Activated naive CD4-positive, alpha-beta T cell treated with anti-CD3 and anti-CD28 coated beads for 36 hours (primary cell): ENCODE measurements around the gene DPF3. TPM values are rescaled to one million over a fixed set of nuclear protein-coding genes. Genes with fewer than 3 reads are reported as not detected.

Experiments
- CTCF ChIA-PET: fragments of 350-600 bp; sonication (Branson Sonifier 250); formaldehyde crosslinking; loops from one replicate; lab custom pipeline; 2021; ENCODE audit warnings: antibody characterized with exemption; lab: Charles Lee
- DNase-seq: peaks from one replicate; pipeline ENCODE4 v3.0.0-alpha.2; 2020
- H3K27ac Mint-ChIP-seq: one replicate; pipeline ENCODE4 v1.8.0; 2021; ENCODE audit warnings: mild to moderate bottlenecking, mixed read lengths
- H3K27me3 Mint-ChIP-seq: one replicate; pipeline ENCODE4 v1.8.0; 2021; ENCODE audit warnings: low read depth, mixed read lengths
- H3K36me3 Mint-ChIP-seq: one replicate; pipeline ENCODE4 v1.8.0; 2021; ENCODE audit warnings: low read depth, mixed read lengths
- H3K4me1 Mint-ChIP-seq: one replicate; pipeline ENCODE4 v1.8.0; 2021; ENCODE audit warnings: low read depth, mixed read lengths
- H3K4me3 Mint-ChIP-seq: one replicate; pipeline ENCODE4 v1.8.0; 2021; ENCODE audit warnings: mild to moderate bottlenecking, moderate library complexity, mixed read lengths
- H3K9me3 Mint-ChIP-seq: one replicate; pipeline ENCODE4 v1.8.0; 2021; ENCODE audit warnings: mixed read lengths
- intact Hi-C: fragments of 100-400 bp; cut with micrococcal nuclease; formaldehyde crosslinking; loops from one replicate; pipeline ENCODE4 v1.15.1; 2023
- total RNA-seq, 2 experiments: library from RNA; stranded (reverse); gene quantifications; one replicate each; pipeline ENCODE4 v1.2.3, GENCODE V29; 2021

DPF3 gene
- total RNA-seq, 2 experiments from 2014 or later: 0.29 to 0.47 TPM

DNA sequence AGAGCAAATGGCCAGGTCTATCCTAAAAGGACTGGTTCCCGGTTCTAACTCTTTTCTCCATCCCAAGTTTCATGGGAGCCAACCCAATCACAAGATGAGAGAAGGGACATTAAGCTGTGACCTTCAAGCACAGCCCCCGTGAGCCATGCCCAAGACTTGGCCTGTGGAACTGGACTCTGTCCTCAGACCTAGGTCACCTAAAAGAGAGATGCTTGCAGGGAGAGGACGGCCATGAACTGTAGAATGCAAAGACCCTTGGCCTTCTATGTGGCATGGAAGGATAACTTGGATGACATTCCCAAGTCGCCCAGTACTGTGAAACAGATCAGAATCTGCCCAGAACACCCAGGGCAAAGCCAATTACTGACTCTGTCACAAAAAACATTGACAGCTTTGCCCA, 263.5 kb downstream of the DPF3 start:
- CTCF ChIA-PET: no interaction called here
- DNase-seq: no peak
- Mint-ChIP-seq H3K4me1 (no peaks in the 10 kb centered on the region), H3K4me3 (no peak overlapping the region), H3K36me3 (no peaks in the 10 kb centered on the region), H3K27me3 (no peaks in the 10 kb centered on the region), H3K27ac (no peak overlapping the region), H3K9me3 (peaks cover 7% of the 10 kb centered on the region)
- intact Hi-C loops: no loop called here

DNA sequence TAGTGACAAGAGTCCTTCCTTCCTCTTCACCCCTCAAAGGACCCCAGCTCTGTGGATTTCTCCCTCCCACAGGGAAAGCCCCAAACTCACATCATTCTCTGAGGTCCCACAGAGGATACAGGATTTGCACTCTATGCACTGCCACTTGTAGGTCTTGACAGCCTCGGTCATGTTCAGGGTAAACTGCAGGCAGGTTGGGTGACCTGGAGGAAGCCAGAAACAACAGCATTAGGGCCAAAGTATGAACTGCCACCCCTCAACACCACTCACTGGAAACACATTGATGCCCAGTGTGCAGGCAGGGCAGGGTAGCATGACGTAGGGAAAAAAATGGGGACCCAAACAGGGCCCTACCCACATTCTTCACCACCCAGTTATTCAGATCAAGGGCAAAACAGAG, 264.4 kb downstream of the DPF3 start:
- intact Hi-C loops: loop anchor here (5.0 kb wide), 1 partner anchor 92 kb away; no protein-coding TSS in a partner anchor
- no peaks in the 10 kb centered on the region for H3K4me1 Mint-ChIP-seq
- CTCF ChIA-PET: no interaction called here
- no peaks in the 10 kb centered on the region for H3K27me3 Mint-ChIP-seq
- H3K27ac Mint-ChIP-seq: no peak overlapping the region
- no peak for DNase-seq
- peaks cover 7% of the 10 kb centered on the region for H3K9me3 Mint-ChIP-seq
- H3K36me3 Mint-ChIP-seq: no peaks in the 10 kb centered on the region
- H3K4me3 Mint-ChIP-seq: no peak overlapping the region

DNA sequence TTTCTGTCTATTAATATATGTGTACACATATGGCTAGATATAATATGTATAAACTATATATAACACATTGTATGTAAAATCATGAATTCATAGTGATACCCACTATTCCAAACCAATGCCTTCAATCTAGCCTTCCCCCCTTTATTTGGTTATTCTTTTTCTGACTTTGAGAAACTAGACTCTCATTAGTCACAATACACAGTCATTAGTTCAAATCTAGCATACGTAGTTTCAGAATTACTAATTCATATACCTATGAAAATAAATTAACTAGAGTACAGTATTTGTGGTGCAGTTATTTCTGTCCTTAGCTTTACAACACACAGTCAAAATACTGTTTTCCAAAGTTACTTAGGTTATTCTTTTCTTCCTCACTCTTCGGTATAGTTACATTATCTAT, 268.2 kb downstream of the DPF3 start:
- DNase-seq: no peak
- no peaks in the 10 kb centered on the region for H3K27me3 Mint-ChIP-seq
- H3K36me3 Mint-ChIP-seq: no peaks in the 10 kb centered on the region
- CTCF ChIA-PET: no interaction called here
- intact Hi-C loops: loop anchor here (5.0 kb wide), 1 partner anchor 88 kb away; no protein-coding TSS in a partner anchor
- no peak overlapping the region for H3K4me3 Mint-ChIP-seq
- no peak overlapping the region for H3K27ac Mint-ChIP-seq
- H3K9me3 Mint-ChIP-seq: peaks cover 7% of the 10 kb centered on the region
- no peaks in the 10 kb centered on the region for H3K4me1 Mint-ChIP-seq

DNA sequence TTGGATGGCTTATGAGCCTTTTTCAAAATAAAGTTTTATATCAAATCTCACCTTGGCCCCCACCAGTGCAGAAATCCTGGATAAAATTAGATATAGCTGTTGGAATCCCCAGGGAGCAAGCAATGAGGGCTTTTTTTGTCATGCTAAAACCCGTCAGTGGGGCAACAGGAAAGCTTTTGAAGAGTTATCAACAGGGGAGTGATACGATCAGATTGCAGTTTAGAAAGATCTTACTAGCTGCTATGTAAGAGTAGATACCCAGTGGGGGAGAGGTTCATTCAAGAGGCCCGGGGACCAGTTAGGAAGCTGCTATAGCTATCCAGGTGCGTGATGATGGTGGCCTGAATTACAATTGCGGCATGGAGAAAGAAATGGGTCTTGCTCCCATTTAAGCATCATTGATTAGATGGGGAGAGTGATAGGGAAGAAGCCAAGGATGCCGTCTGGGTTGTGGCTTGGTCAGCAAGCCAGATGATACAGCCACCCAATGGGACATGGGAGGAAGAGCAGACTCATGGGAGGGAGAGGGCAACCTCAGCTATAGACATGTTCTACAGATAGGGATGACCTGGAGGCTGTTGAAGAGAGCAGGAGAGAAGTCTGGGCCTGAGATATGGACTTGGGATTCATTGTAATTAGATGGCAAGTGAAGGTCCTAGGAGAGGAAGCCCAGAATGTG, 272.4 kb downstream of the DPF3 start:
- DNase-seq: no peak
- no peaks in the 10 kb centered on the region for H3K4me1 Mint-ChIP-seq
- intact Hi-C loops: no loop called here
- no peaks in the 10 kb centered on the region for H3K36me3 Mint-ChIP-seq
- no peak overlapping the region for H3K4me3 Mint-ChIP-seq
- H3K27me3 Mint-ChIP-seq: no peaks in the 10 kb centered on the region
- CTCF ChIA-PET: interaction anchor here (0.7 to 0.9 kb wide), 2 partner anchors 10 to 12 kb away, joined by 3 read pairs; no protein-coding TSS in a partner anchor
- H3K9me3 Mint-ChIP-seq: peaks cover 3% of the 10 kb centered on the region
- no peak overlapping the region for H3K27ac Mint-ChIP-seq

DNA sequence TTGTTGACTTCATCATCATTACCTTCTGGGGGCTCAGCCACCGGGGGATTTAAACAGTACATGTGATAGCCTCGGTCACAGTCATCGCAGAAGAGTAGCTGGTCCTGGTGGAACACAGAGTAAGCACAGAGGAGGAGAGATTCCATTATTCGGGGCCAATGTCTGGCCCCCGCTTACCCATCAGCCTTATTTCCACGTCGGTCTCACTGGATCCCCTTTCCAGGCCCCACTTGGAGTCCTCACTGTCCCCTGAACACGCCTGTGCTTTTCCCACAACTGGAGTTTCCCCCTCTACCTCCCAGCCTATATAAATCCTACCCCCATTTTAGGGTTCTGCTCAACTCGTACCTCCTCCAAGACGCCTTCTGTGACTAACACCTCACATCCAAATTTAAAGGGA, 274.0 kb downstream of the DPF3 start:
- Mint-ChIP-seq H3K4me1 (no peaks in the 10 kb centered on the region), H3K4me3 (no peak overlapping the region), H3K27ac (no peak overlapping the region), H3K9me3 (no peaks in the 10 kb centered on the region), H3K27me3 (no peaks in the 10 kb centered on the region), H3K36me3 (no peaks in the 10 kb centered on the region)
- CTCF ChIA-PET: no interaction called here
- intact Hi-C loops: no loop called here
- no peak for DNase-seq

DNA sequence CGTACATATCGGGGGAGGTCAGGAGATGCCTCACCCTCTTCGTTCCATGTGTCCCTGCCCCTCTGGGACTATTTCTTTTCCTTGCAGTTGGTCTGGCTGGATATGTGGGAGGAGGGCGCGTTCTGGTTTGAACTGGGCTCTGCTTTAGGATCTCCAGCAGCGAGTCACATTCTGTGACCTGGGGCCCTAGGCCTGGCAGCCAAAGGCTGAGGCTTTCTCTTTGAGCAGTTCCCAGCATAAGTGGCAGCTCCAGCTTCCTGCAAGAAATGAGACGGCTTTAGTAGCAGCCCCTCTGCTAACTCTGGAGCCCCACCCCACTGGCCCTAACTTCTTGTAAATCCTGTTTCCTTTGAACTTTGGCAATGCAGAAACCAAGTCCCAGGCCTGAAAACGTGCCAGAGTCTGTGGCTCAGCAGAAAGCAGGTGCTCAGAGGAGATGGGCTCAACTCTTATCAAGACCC, 274.8 kb downstream of the DPF3 start:
- CTCF ChIA-PET: no interaction called here
- intact Hi-C loops: no loop called here
- no peak for DNase-seq
- no peaks in the 10 kb centered on the region for H3K9me3 Mint-ChIP-seq
- no peak overlapping the region for H3K4me3 Mint-ChIP-seq
- H3K27me3 Mint-ChIP-seq: no peaks in the 10 kb centered on the region
- H3K36me3 Mint-ChIP-seq: no peaks in the 10 kb centered on the region
- no peaks in the 10 kb centered on the region for H3K4me1 Mint-ChIP-seq
- no peak overlapping the region for H3K27ac Mint-ChIP-seq

DNA sequence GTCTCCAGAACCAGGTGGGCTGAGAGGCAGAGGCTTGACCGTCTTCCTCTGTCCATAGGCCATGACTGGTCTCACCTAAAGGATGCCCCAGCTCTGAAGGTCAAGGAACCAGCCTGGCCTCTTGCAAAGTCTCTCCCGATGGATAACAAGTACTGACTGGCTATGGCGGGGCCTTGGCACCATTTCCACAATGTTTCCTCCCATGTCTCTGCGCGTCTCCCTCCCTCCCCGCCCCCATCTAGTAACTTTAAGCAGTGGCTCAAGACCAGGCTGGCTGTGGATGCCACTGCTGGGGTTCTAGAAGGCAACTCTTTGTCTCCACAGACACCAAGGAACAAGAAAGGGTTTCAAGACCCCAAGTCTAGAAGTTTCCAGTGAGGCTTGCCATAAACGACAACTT, 275.5 kb downstream of the DPF3 start:
- H3K9me3 Mint-ChIP-seq: no peaks in the 10 kb centered on the region
- H3K4me1 Mint-ChIP-seq: no peaks in the 10 kb centered on the region
- no peaks in the 10 kb centered on the region for H3K36me3 Mint-ChIP-seq
- DNase-seq: no peak
- H3K27ac Mint-ChIP-seq: no peak overlapping the region
- no peak overlapping the region for H3K4me3 Mint-ChIP-seq
- intact Hi-C loops: no loop called here
- CTCF ChIA-PET: interaction anchor here (0.5 kb wide), 1 partner anchor 101 kb away, joined by 4 read pairs; no protein-coding TSS in a partner anchor
- no peaks in the 10 kb centered on the region for H3K27me3 Mint-ChIP-seq

DNA sequence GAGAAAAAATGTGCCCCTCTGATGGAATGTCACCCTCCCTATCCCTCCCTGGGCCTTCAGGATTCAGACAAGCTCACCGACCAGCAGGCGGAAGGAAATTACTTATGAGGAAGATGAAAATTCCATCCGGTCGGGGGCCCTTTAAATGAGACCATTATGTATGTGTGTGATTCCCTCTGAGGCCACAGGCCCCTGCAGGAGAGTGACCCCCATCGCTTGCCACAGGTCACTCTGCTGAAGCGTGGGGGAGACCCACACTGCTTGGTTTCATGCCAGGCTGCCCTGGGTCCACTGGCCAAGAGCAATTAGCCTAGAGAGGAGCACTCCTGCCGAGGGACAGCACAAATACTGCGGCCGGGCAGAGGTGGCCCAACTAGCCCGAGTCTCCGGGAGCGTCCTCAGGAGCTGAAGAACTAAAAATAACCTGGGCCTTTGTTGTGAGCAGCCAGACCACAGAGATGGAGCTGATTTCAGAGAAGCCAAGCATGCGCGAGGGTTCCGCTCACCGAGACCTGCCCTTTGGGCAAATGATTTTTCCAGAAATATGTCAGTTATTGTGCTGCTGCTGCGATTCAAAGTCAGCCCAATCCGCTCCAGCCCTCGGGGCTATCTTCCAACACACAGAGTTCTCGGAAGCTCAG, 276.4 kb downstream of the DPF3 start:
- CTCF ChIA-PET: no interaction called here
- intact Hi-C loops: no loop called here
- H3K9me3 Mint-ChIP-seq: no peaks in the 10 kb centered on the region
- H3K36me3 Mint-ChIP-seq: no peaks in the 10 kb centered on the region
- H3K27me3 Mint-ChIP-seq: no peaks in the 10 kb centered on the region
- no peaks in the 10 kb centered on the region for H3K4me1 Mint-ChIP-seq
- DNase-seq: no peak
- no peak overlapping the region for H3K27ac Mint-ChIP-seq
- no peak overlapping the region for H3K4me3 Mint-ChIP-seq

DNA sequence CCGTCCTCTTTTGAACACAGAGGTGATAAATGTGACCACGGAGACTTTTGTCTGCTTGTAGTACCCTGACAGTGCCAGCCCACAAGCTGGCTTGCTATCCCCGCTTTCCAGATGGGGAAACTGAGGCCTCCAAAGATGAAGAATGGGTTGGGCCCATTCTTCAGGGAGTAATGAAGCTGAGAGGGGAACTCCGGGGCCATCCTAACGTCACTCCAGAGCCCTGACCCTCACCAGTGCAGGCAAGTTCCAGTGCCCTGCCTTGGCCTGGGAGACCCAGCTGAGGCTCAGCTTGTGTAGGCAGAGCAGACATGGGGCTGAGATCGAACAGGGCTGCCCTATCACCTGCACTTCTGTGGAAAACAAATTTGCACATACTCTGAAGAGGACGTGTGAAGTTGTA, 277.1 kb downstream of the DPF3 start:
- H3K27ac Mint-ChIP-seq: no peak overlapping the region
- H3K27me3 Mint-ChIP-seq: no peaks in the 10 kb centered on the region
- no peaks in the 10 kb centered on the region for H3K36me3 Mint-ChIP-seq
- H3K9me3 Mint-ChIP-seq: no peaks in the 10 kb centered on the region
- H3K4me3 Mint-ChIP-seq: no peak overlapping the region
- CTCF ChIA-PET: no interaction called here
- intact Hi-C loops: no loop called here
- no peak for DNase-seq
- no peaks in the 10 kb centered on the region for H3K4me1 Mint-ChIP-seq

DNA sequence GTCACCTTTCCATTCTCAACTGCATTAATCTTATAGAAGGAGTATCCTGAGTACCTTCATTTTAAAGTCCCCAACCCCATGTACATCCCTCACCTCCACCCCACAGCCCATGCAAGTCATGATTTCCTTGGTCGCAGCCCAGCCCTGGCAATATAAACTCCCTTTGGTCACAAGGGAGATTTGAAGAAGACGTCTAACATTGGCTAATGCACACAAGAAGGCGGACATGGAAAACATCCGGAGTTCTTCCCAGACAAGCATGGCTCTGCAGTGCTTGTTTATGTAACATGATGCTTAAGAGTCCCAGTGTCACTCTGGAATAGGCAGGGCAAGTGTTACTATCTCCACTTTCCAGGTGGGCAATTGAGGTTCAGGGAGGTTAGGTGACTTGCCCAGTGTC, 277.6 kb downstream of the DPF3 start:
- Mint-ChIP-seq H3K27ac (no peak overlapping the region), H3K4me3 (no peak overlapping the region), H3K27me3 (no peaks in the 10 kb centered on the region), H3K4me1 (no peaks in the 10 kb centered on the region), H3K9me3 (no peaks in the 10 kb centered on the region), H3K36me3 (no peaks in the 10 kb centered on the region)
- intact Hi-C loops: no loop called here
- CTCF ChIA-PET: no interaction called here
- DNase-seq: no peak

DNA sequence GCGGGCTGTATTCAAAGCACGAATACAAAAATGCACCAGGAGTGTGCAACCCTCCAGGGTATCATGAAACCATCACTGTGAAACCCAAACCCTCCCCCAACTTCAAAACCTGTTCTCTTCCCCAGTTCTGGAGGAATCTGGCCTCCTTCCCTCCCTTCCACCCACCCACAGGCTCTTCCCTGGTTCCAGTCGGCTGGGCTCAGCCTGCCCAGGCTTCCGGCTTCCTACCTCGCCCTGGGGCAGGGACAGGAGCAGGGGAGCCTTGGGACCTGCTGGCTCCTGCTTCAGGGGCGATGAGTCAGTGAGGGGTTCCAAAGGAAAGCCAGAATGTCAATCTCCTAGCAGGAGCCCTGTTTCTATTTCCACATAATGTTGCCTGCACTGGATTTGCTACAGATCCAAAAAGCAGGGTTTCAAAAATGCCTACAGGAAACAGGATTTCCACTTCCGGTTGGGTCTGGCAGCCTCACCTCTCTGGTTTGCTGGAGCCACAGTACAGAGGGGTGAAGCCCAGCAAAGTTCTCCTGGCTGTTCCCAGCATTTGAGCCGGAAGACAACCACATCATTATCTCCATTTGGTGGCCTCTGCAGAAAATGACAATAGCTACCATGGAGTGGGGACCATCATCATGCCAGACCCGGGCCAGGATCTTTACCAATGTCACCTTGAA, 278.3 kb downstream of the DPF3 start:
- H3K9me3 Mint-ChIP-seq: no peaks in the 10 kb centered on the region
- H3K36me3 Mint-ChIP-seq: no peaks in the 10 kb centered on the region
- intact Hi-C loops: loop anchor here (1.0 kb wide), 1 partner anchor 24 kb away; no protein-coding TSS in a partner anchor
- H3K4me1 Mint-ChIP-seq: no peaks in the 10 kb centered on the region
- H3K27ac Mint-ChIP-seq: no peak overlapping the region
- no peak for DNase-seq
- CTCF ChIA-PET: no interaction called here
- no peaks in the 10 kb centered on the region for H3K27me3 Mint-ChIP-seq
- no peak overlapping the region for H3K4me3 Mint-ChIP-seq

DNA sequence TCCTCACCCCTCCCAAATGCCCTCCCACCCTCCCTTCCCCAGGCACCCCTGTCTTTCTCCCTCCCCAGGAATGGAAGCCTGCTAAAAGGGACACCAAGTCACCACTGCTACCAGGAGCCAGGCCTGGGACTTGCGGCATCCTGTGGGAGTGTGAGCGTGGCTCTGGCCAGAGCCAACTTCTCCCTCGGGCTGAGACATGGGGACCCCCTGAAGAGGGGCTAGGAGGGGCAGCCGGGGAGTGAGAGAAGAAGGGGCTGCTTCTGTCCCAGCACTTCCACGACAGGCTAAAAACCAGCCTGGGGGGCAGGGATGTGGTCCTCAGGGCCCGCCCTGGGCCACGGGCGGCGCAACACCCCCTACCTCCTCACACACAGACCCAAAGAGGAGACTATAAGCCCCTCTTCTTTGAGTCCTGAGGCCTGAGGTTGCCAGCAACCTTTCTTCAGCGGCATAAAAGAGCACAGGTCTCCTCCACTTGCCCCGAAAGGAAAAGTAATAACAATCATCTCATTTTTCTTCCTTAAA, 278.9 kb downstream of the DPF3 start:
- DNase-seq: no peak
- Mint-ChIP-seq H3K4me1 (no peaks in the 10 kb centered on the region), H3K9me3 (no peaks in the 10 kb centered on the region), H3K27me3 (no peaks in the 10 kb centered on the region), H3K4me3 (no peak overlapping the region), H3K36me3 (no peaks in the 10 kb centered on the region), H3K27ac (no peak overlapping the region)
- CTCF ChIA-PET: interaction anchor here (1.1 kb wide), 1 partner anchor 97 kb away, joined by 3 read pairs; no protein-coding TSS in a partner anchor
- intact Hi-C loops: loop anchor here (1.0 kb wide), 1 partner anchor 24 kb away; no protein-coding TSS in a partner anchor
